A549 (cell line): ENCODE data around the gene TPRG1L. TPM values are rescaled to one million over a fixed set of nuclear protein-coding genes. Genes with fewer than 3 reads are reported as not detected.

Source experiments
- ATAC-seq, 2 experiments: fragments of 200-7000 bp in 1 of 2; fragments of >200 bp in 1 of 2; cut with Nextera tagmentation in 1 of 2; cut with Tn5 transposase in 1 of 2; 3 replicates each; pipeline versions ENCODE4 v1.8.0 to v1.9.1; 2018 to 2020; ENCODE audit warnings: mild to moderate bottlenecking in 1 of 2, moderate library complexity in 1 of 2
- CTCF ChIA-PET: fragments of 300-600 bp; sonication (Branson Sonifier 250); formaldehyde crosslinking; extraction: SDS; loops from one replicate; lab custom pipeline; 2021; ENCODE audit warnings: antibody characterized with exemption, inconsistent platforms; lab: Yijun Ruan, JAX
- POLR2A ChIA-PET: fragments of 350-600 bp; formaldehyde crosslinking; extraction: SDS; loops from one replicate; lab custom pipeline; 2021; ENCODE audit warnings: antibody characterized with exemption, inconsistent platforms; lab: Yijun Ruan, JAX
- DNase-seq, 2 experiments: peaks; one replicate each; pipeline versions ENCODE4 v3.0.0 to v3.0.0-alpha.2; 2011 to 2016; ENCODE audit warnings: low read depth in 1 of 2, low spot score in 1 of 2
- FAIRE-seq: peaks from 2 replicates; lab custom pipeline; 2011; peaks lifted over from hg19 to GRCh38; lab: Jason Lieb, UNC
- H3K27ac ChIP-seq, 2 experiments: fragments of >200 bp; sonication (Bioruptor Twin); formaldehyde crosslinking; 3 replicates each; pipeline ENCODE4 v1.5.1; 2016 to 2017
- H3K4me1 ChIP-seq: fragments of >200 bp; sonication (Bioruptor Twin); formaldehyde crosslinking; 3 replicates; pipeline ENCODE4 v1.6.1; 2016
- H3K4me2 ChIP-seq: fragments of >200 bp; sonication (Bioruptor Twin); formaldehyde crosslinking; 3 replicates; pipeline ENCODE4 v1.6.1; 2016
- H3K4me3 ChIP-seq: fragments of >200 bp; sonication (Bioruptor Twin); formaldehyde crosslinking; 3 replicates; pipeline ENCODE4 v1.5.1; 2016
- H3K9me3 ChIP-seq: fragments of >200 bp; sonication (Bioruptor Twin); formaldehyde crosslinking; 3 replicates; pipeline ENCODE4 v1.6.1; 2016
- CEBPB ChIP-seq, 2 experiments: fragments of >200 bp in 1 of 2; sonication (Bioruptor Twin) in 1 of 2; formaldehyde crosslinking in 1 of 2; IDR thresholded peaks; 2 replicates each; pipeline ENCODE4 v1.6.1; 2012 to 2016
- CHD2 ChIP-seq: fragments of 150-350 bp; IDR thresholded peaks from 2 replicates; pipeline ENCODE4 v1.6.1; 2014; ENCODE audit warnings: low read length; ENCODE audit not compliant: partially characterized antibody
- CHD4 ChIP-seq: fragments of 200-600 bp; sonication (generic); IDR thresholded peaks from 2 replicates; pipeline ENCODE4 v1.6.1; 2016; ENCODE audit warnings: antibody characterized with exemption, mild to moderate bottlenecking, borderline replicate concordance
- CTCF ChIP-seq: fragments of >200 bp; sonication (Bioruptor Twin); formaldehyde crosslinking; IDR thresholded peaks from 3 replicates; pipeline ENCODE4 v1.5.1; 2016
- EHF ChIP-seq: fragments of 250-450 bp; sonication (Bioruptor Pico); IDR thresholded peaks from 2 replicates; pipeline ENCODE4 v1.5.0; 2020; ENCODE audit warnings: mild to moderate bottlenecking
- EP300 ChIP-seq, 2 experiments: fragments of >200 bp; sonication (Bioruptor Twin); formaldehyde crosslinking; IDR thresholded peaks; 2 replicates in 1 of 2; 3 replicates in 1 of 2; pipeline ENCODE4 v1.6.1; 2016 to 2017
- ESRRA ChIP-seq: fragments of 150-350 bp; IDR thresholded peaks from 2 replicates; pipeline ENCODE4 v1.6.1; 2014; ENCODE audit warnings: mild to moderate bottlenecking, low read length, borderline replicate concordance
- FOSB ChIP-seq: fragments of 250-450 bp; sonication (Bioruptor Pico); IDR thresholded peaks from 2 replicates; pipeline ENCODE4 v1.5.0; 2020; ENCODE audit warnings: mild to moderate bottlenecking, moderate library complexity
- FOSL2 ChIP-seq, 2 experiments: fragments of 450-650 bp in 1 of 2; fragments of >200 bp in 1 of 2; sonication (Bioruptor Twin) in 1 of 2; formaldehyde crosslinking; IDR thresholded peaks; 2 replicates each; pipeline versions ENCODE4 v1.5.0 to v1.6.1; 2016 to 2020; ENCODE audit warnings: mild to moderate bottlenecking in 1 of 2, moderate library complexity in 1 of 2
- GATA3 ChIP-seq: IDR thresholded peaks from 2 replicates; pipeline ENCODE4 v1.6.1; 2012; ENCODE audit warnings: borderline replicate concordance
- HDAC2 ChIP-seq: fragments of 200-600 bp; sonication (generic); IDR thresholded peaks from 2 replicates; pipeline ENCODE4 v1.6.1; 2016
- HEYL ChIP-seq: fragments of 250-450 bp; sonication (Bioruptor Pico); IDR thresholded peaks from 2 replicates; pipeline ENCODE4 v1.8.0; 2021; ENCODE audit warnings: mild to moderate bottlenecking, moderate library complexity
- HOXA7 ChIP-seq: fragments of 250-450 bp; sonication (Bioruptor Pico); IDR thresholded peaks from 2 replicates; pipeline ENCODE4 v1.5.0; 2020; ENCODE audit warnings: mild to moderate bottlenecking, moderate library complexity
- HOXB13 ChIP-seq: fragments of 250-450 bp; sonication (Bioruptor Pico); IDR thresholded peaks from 2 replicates; pipeline ENCODE4 v1.5.0; 2020; ENCODE audit warnings: low read depth, mild to moderate bottlenecking, moderate library complexity
- JUN ChIP-seq, 2 experiments: fragments of >200 bp; sonication (Bioruptor Twin); formaldehyde crosslinking; IDR thresholded peaks; 2 replicates in 1 of 2; 3 replicates in 1 of 2; pipeline ENCODE4 v1.6.1; 2016 to 2017
- KDM5A ChIP-seq: fragments of 200-600 bp; sonication (generic); IDR thresholded peaks from 2 replicates; pipeline ENCODE4 v1.6.1; 2016; ENCODE audit warnings: antibody characterized with exemption, mild to moderate bottlenecking
- MAFK ChIP-seq: fragments of 450-650 bp; IDR thresholded peaks from 2 replicates; pipeline ENCODE4 v1.6.1; 2014; ENCODE audit not compliant: partially characterized antibody
- MAZ ChIP-seq: fragments of 150-350 bp; IDR thresholded peaks from 2 replicates; pipeline ENCODE4 v1.6.1; 2014; ENCODE audit warnings: antibody characterized with exemption, low read depth, low read length, borderline replicate concordance
- NFE2L2 ChIP-seq: fragments of 150-350 bp; conservative IDR thresholded peaks from 2 replicates; pipeline ENCODE4 v1.6.1; 2014; ENCODE audit warnings: low read length
- NPAS2 ChIP-seq: fragments of 250-450 bp; sonication (Bioruptor Pico); IDR thresholded peaks from 2 replicates; pipeline ENCODE4 v1.8.0; 2022; ENCODE audit warnings: mild to moderate bottlenecking, moderate library complexity, borderline replicate concordance
- POLR2A ChIP-seq: IDR thresholded peaks from 2 replicates; pipeline ENCODE4 v1.6.1; 2012; ENCODE audit warnings: mild to moderate bottlenecking, low read length
- RAD21 ChIP-seq, 2 experiments: fragments of >200 bp in 1 of 2; sonication (Bioruptor Twin) in 1 of 2; formaldehyde crosslinking in 1 of 2; IDR thresholded peaks in 1 of 2; conservative IDR thresholded peaks in 1 of 2; 2 replicates in 1 of 2; 3 replicates in 1 of 2; pipeline ENCODE4 v1.6.1; 2012 to 2018; ENCODE audit warnings: inconsistent platforms in 1 of 2
- RARB ChIP-seq: fragments of 250-450 bp; sonication (Bioruptor Pico); IDR thresholded peaks from 2 replicates; pipeline ENCODE4 v1.8.0; 2021; ENCODE audit warnings: mild to moderate bottlenecking, moderate library complexity
- RCOR1 ChIP-seq: fragments of 150-350 bp; IDR thresholded peaks from 2 replicates; pipeline ENCODE4 v1.6.1; 2014; ENCODE audit warnings: antibody characterized with exemption, low read length, low read depth
- RFX5 ChIP-seq: fragments of 450-650 bp; IDR thresholded peaks from 2 replicates; pipeline ENCODE4 v1.7.1; 2014; ENCODE audit warnings: antibody characterized with exemption, mild to moderate bottlenecking, moderate library complexity
- SMC3 ChIP-seq: fragments of >200 bp; sonication (Bioruptor Twin); formaldehyde crosslinking; IDR thresholded peaks from 3 replicates; pipeline ENCODE4 v1.6.1; 2018; ENCODE audit warnings: inconsistent platforms
- SREBF2 ChIP-seq: fragments of 450-650 bp; IDR thresholded peaks from 2 replicates; pipeline ENCODE4 v1.6.1; 2014; ENCODE audit warnings: mild to moderate bottlenecking, moderate library complexity
- TP53 ChIP-seq: fragments of 250-450 bp; sonication (Bioruptor Pico); IDR thresholded peaks from 2 replicates; pipeline ENCODE4 v1.5.0; 2021; ENCODE audit warnings: mild to moderate bottlenecking, moderate library complexity
- whole genome bisulfite sequencing: methylation state at CpG from one replicate; pipeline ENCODE4 v1.1.6; 2017; ENCODE audit errors: missing lambda C conversion rate; 5-methylcytosine and 5-hydroxymethylcytosine counted together
- polyA plus RNA-seq, 4 experiments: library from polyadenylated mRNA; depleted of rRNA in 3 of 4; stranded (reverse); fragments of >200 nt; fragmentation: RNase III in 1 of 4; extraction: RNeasy Plus Mini Kit Qiagen cat#74134 plus additional on column Dnase treatment in 1 of 4; gene quantifications; 2 replicates in 3 of 4; 3 replicates in 1 of 4; pipeline ENCODE4 v1.2.3, GENCODE V29; 2011 to 2017
- TF ChIP-seq, protein P1 (sequence below): fragments of 250-450 bp; sonication (Bioruptor Pico); IDR thresholded peaks from 2 replicates; pipeline ENCODE4 v1.5.0; 2020; ENCODE audit warnings: low read depth, mild to moderate bottlenecking, moderate library complexity
- TF ChIP-seq, protein P2 (sequence below): IDR thresholded peaks from 2 replicates; pipeline ENCODE4 v1.6.1; 2012
- TF ChIP-seq, protein P3 (sequence below): IDR thresholded peaks from 2 replicates; pipeline ENCODE4 v1.6.1; 2012; ENCODE audit warnings: low read depth, borderline replicate concordance
- TF ChIP-seq, protein P4 (sequence below): fragments of 150-350 bp; IDR thresholded peaks from 2 replicates; pipeline ENCODE4 v1.6.1; 2014; ENCODE audit warnings: low read depth, mild to moderate bottlenecking, low read length

The TPRG1L gene
- polyA plus RNA-seq, 2 of the 4 experiments (the other 2 are of a cell fraction): 13.1 to 20.1 TPM

GRCh38 chr1:3636080-3636479 is 11.3 kb downstream of the TPRG1L start:
- TF ChIP-seq, protein P1, sequence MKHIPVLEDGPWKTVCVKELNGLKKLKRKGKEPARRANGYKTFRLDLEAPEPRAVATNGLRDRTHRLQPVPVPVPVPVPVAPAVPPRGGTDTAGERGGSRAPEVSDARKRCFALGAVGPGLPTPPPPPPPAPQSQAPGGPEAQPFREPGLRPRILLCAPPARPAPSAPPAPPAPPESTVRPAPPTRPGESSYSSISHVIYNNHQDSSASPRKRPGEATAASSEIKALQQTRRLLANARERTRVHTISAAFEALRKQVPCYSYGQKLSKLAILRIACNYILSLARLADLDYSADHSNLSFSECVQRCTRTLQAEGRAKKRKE (CRISPR knock-in tag): no peak
- TF ChIP-seq, protein P2, sequence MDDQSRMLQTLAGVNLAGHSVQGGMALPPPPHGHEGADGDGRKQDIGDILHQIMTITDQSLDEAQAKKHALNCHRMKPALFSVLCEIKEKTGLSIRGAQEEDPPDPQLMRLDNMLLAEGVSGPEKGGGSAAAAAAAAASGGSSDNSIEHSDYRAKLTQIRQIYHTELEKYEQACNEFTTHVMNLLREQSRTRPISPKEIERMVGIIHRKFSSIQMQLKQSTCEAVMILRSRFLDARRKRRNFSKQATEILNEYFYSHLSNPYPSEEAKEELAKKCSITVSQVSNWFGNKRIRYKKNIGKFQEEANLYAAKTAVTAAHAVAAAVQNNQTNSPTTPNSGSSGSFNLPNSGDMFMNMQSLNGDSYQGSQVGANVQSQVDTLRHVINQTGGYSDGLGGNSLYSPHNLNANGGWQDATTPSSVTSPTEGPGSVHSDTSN: no peak
- TF ChIP-seq EP300 (IDR thresholded peaks at IDR 0.05) (no peak), EHF (CRISPR knock-in tag) (no peak), TP53 (CRISPR knock-in tag) (no peak), CHD2 (no peak), RFX5 (no peak), HOXB13 (CRISPR knock-in tag) (no peak), CHD4 (no peak), HDAC2 (no peak), KDM5A (no peak), ESRRA (no peak), FOSL2 (IDR thresholded peaks at IDR 0.05) (no peak), FOSL2 (CRISPR knock-in tag; IDR thresholded peaks at IDR 0.05) (no peak), NPAS2 (CRISPR knock-in tag) (no peak), CTCF (no peak), SMC3 (no peak)
- TF ChIP-seq, protein P3, sequence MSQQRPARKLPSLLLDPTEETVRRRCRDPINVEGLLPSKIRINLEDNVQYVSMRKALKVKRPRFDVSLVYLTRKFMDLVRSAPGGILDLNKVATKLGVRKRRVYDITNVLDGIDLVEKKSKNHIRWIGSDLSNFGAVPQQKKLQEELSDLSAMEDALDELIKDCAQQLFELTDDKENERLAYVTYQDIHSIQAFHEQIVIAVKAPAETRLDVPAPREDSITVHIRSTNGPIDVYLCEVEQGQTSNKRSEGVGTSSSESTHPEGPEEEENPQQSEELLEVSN: no peak
- CTCF ChIA-PET: no interaction called here
- no peak for FAIRE-seq
- no peak overlapping the region for H3K4me3 ChIP-seq
- H3K27ac ChIP-seq: no peak overlapping the region
- POLR2A ChIA-PET: no interaction called here
- 95% methylated on average over 10 of the region's 14 CpGs for WGBS
- H3K4me2 ChIP-seq: no peak overlapping the region
- no peaks in the 10 kb centered on the region for H3K4me1 ChIP-seq
- H3K9me3 ChIP-seq: no peaks in the 10 kb centered on the region
- ATAC-seq: no peak
- no peak for DNase-seq

- no peaks in the 10 kb centered on the region for H3K9me3 ChIP-seq
- no peaks in the 10 kb centered on the region for H3K4me1 ChIP-seq
- FAIRE-seq: no peak
- no peak overlapping the region for H3K27ac ChIP-seq
- H3K4me2 ChIP-seq: no peak overlapping the region
- no peak for DNase-seq
- CTCF ChIA-PET: no interaction called here
- no peak overlapping the region for H3K4me3 ChIP-seq
- no peak for ATAC-seq
- WGBS: 96% methylated on average over 10 of the region's 11 CpGs
- POLR2A ChIA-PET: no interaction called here
- TF ChIP-seq MAFK (no peak), RAD21 (conservative IDR thresholded peaks at IDR 0.05 in 1 of 2, IDR thresholded peaks at IDR 0.05 in 1 of 2) (no peak), MAZ (no peak), SREBF2 (no peak), RCOR1 (no peak), GATA3 (no peak), RARB (CRISPR knock-in tag) (no peak), HEYL (CRISPR knock-in tag) (no peak), FOSB (no peak), POLR2A (no peak), HOXA7 (CRISPR knock-in tag) (no peak), JUN (IDR thresholded peaks at IDR 0.05) (no peak), NFE2L2 (no peak), CEBPB (IDR thresholded peaks at IDR 0.05) (no peak), TP53 (CRISPR knock-in tag) (no peak), CTCF (no peak)
- TF ChIP-seq, protein P4, sequence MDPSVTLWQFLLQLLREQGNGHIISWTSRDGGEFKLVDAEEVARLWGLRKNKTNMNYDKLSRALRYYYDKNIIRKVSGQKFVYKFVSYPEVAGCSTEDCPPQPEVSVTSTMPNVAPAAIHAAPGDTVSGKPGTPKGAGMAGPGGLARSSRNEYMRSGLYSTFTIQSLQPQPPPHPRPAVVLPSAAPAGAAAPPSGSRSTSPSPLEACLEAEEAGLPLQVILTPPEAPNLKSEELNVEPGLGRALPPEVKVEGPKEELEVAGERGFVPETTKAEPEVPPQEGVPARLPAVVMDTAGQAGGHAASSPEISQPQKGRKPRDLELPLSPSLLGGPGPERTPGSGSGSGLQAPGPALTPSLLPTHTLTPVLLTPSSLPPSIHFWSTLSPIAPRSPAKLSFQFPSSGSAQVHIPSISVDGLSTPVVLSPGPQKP: no peak
Observed at GRCh38 chr1:3636531-3636930, 11.7 kb downstream of the TPRG1L start.
